TTC549 (cell line): ENCODE results near the gene CLPSL2.

Source experiments
- FAIRE-seq: peaks from 2 replicates; lab custom pipeline; 2012; peaks lifted over from hg19 to GRCh38; lab: Jason Lieb, UNC

The CLPSL2 gene

GRCh38 chr6:35787266-35788218, 11.1 kb downstream of the CLPSL2 start:
- no peak for FAIRE-seq

- FAIRE-seq = no peak
Measured at GRCh38 chr6:35788423-35788982, 12.1 kb downstream of the CLPSL2 start.

- FAIRE-seq = no peak
Measured at GRCh38 chr6:35790683-35791082, 14.3 kb downstream of the CLPSL2 start.

- FAIRE-seq = no peak
Measured at GRCh38 chr6:35794536-35795452, 18.4 kb downstream of the CLPSL2 start.

- no peak for FAIRE-seq
Measured at GRCh38 chr6:35795453-35796071, 19.2 kb downstream of the CLPSL2 start.

GRCh38 chr6:35796236-35796635, 19.8 kb downstream of the CLPSL2 start:
- no peak for FAIRE-seq

GRCh38 chr6:35797837-35798526, 21.6 kb downstream of the CLPSL2 start:
- no peak for FAIRE-seq

- no peak for FAIRE-seq
Measured at GRCh38 chr6:35798706-35799105, 22.3 kb downstream of the CLPSL2 start.

GRCh38 chr6:35801148-35801547, 24.8 kb downstream of the CLPSL2 start:
- FAIRE-seq = no peak

GRCh38 chr6:35804996-35805736, 28.8 kb downstream of the CLPSL2 start, which contains the start of gene LHFPL5:
Gene LHFPL5 (plus strand): TSS chr6:35805352. CDS start chr6:35805671, 319 bp downstream.
- FAIRE-seq = no peak

GRCh38 chr6:35808688-35809087, 32.3 kb downstream of the CLPSL2 start:
- FAIRE-seq = no peak

- no peak for FAIRE-seq
Measured at GRCh38 chr6:35809809-35810208, 33.4 kb downstream of the CLPSL2 start.

- no peak for FAIRE-seq
Measured at GRCh38 chr6:35810971-35811698, 34.7 kb downstream of the CLPSL2 start.

- FAIRE-seq = no peak
Measured at GRCh38 chr6:35811699-35811995, 35.2 kb downstream of the CLPSL2 start.

GRCh38 chr6:35817515-35817914, 41.1 kb downstream of the CLPSL2 start:
- no peak for FAIRE-seq

- FAIRE-seq = no peak
Measured at GRCh38 chr6:35823601-35824000, 47.2 kb downstream of the CLPSL2 start.

GRCh38 chr6:35824552-35825192, 48.3 kb downstream of the CLPSL2 start:
- FAIRE-seq = no peak
